DND-41 (cell line): ENCODE measurements around the gene POU6F2.

Experiments used
- ATAC-seq: fragments of 200-7000 bp; cut with Tn5 transposase; 3 replicates; pipeline ENCODE4 v1.9.1; 2021; ENCODE audit warnings: low read depth; ENCODE audit not compliant: insufficient read depth
- DNase-seq: peaks from one replicate; pipeline ENCODE4 v3.0.0-alpha.2; 2020
- H2AFZ ChIP-seq: 2 replicates; pipeline ENCODE4 v1.6.0; 2012; ENCODE audit warnings: low read depth, low read length
- H3K27ac ChIP-seq: 2 replicates; pipeline ENCODE4 v1.5.1; 2012; ENCODE audit warnings: low read length, inconsistent platforms
- H3K27me3 ChIP-seq: fragments of 200-600 bp; sonication (generic); 2 replicates; pipeline ENCODE4 v1.6.0; 2012; ENCODE audit warnings: low read length, mild to moderate bottlenecking, inconsistent platforms; ENCODE audit not compliant: insufficient read depth, poor library complexity
- H3K36me3 ChIP-seq: 2 replicates; pipeline ENCODE4 v1.5.1; 2012; ENCODE audit warnings: low read length, inconsistent platforms; ENCODE audit not compliant: insufficient read depth
- H3K4me1 ChIP-seq: 2 replicates; pipeline ENCODE4 v1.5.1; 2012; ENCODE audit warnings: mild to moderate bottlenecking, low read length; ENCODE audit not compliant: insufficient read depth
- H3K4me2 ChIP-seq: 2 replicates; pipeline ENCODE4 v1.6.0; 2012; ENCODE audit warnings: mild to moderate bottlenecking, moderate library complexity, low read length, inconsistent platforms; ENCODE audit not compliant: insufficient read depth
- H3K4me3 ChIP-seq, 2 experiments: fragments of 200-600 bp in 1 of 2; shearing (Covaris generic) in 1 of 2; 2 replicates each; pipeline ENCODE4 v1.5.1; 2012 to 2016; ENCODE audit warnings: inconsistent platforms in 2 of 2, low read length in 2 of 2, mild to moderate bottlenecking in 2 of 2, low read depth in 1 of 2, moderate library complexity in 1 of 2
- H3K79me2 ChIP-seq: 2 replicates; pipeline ENCODE4 v1.6.0; 2012; ENCODE audit warnings: low read length, inconsistent platforms; ENCODE audit not compliant: insufficient read depth
- H3K9ac ChIP-seq: 2 replicates; pipeline ENCODE4 v1.6.0; 2012; ENCODE audit warnings: low read depth, mild to moderate bottlenecking, inconsistent platforms, low read length, moderate library complexity
- H3K9me3 ChIP-seq: 2 replicates; pipeline ENCODE4 v1.5.1; 2012; ENCODE audit warnings: low read length, moderate library complexity, mild to moderate bottlenecking, inconsistent platforms; ENCODE audit not compliant: insufficient read depth, severe bottlenecking
- H4K20me1 ChIP-seq: 2 replicates; pipeline ENCODE4 v1.6.0; 2012; ENCODE audit warnings: low read length; ENCODE audit not compliant: insufficient read depth
- EZH2 ChIP-seq: IDR thresholded peaks from 3 replicates; pipeline ENCODE4 v1.6.1; 2012; ENCODE audit warnings: borderline replicate concordance, low read depth, mild to moderate bottlenecking, moderate library complexity, low read length, inconsistent platforms; ENCODE audit not compliant: severe bottlenecking
- TF ChIP-seq, protein P1 (sequence below): IDR thresholded peaks from 2 replicates; pipeline ENCODE4 v1.5.1; 2012; ENCODE audit warnings: borderline replicate concordance, low read length, moderate library complexity, mild to moderate bottlenecking; ENCODE audit not compliant: poor library complexity, severe bottlenecking; ENCODE audit errors: extremely low read depth

The POU6F2 gene

GRCh38 chr7:39480901-39481300, 503.2 kb downstream of the POU6F2 start:
- no peak for ATAC-seq
- no peak overlapping the region for H2AFZ ChIP-seq
- DNase-seq, result no peak
- no peak overlapping the region for H3K4me2 ChIP-seq
- TF ChIP-seq, protein P1, sequence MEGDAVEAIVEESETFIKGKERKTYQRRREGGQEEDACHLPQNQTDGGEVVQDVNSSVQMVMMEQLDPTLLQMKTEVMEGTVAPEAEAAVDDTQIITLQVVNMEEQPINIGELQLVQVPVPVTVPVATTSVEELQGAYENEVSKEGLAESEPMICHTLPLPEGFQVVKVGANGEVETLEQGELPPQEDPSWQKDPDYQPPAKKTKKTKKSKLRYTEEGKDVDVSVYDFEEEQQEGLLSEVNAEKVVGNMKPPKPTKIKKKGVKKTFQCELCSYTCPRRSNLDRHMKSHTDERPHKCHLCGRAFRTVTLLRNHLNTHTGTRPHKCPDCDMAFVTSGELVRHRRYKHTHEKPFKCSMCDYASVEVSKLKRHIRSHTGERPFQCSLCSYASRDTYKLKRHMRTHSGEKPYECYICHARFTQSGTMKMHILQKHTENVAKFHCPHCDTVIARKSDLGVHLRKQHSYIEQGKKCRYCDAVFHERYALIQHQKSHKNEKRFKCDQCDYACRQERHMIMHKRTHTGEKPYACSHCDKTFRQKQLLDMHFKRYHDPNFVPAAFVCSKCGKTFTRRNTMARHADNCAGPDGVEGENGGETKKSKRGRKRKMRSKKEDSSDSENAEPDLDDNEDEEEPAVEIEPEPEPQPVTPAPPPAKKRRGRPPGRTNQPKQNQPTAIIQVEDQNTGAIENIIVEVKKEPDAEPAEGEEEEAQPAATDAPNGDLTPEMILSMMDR, result no peak
- no peak for TF ChIP-seq EZH2
- H3K4me1 ChIP-seq, result no peaks in the 10 kb centered on the region
- H3K9me3 ChIP-seq, result no peaks in the 10 kb centered on the region
- H3K9ac ChIP-seq, result no peak overlapping the region
- no peaks in the 10 kb centered on the region for H4K20me1 ChIP-seq
- H3K79me2 ChIP-seq, result no peaks in the 10 kb centered on the region
- no peak overlapping the region for H3K27ac ChIP-seq
- no peaks in the 10 kb centered on the region for H3K36me3 ChIP-seq
- H3K4me3 ChIP-seq, result no peak overlapping the region
- no peaks in the 10 kb centered on the region for H3K27me3 ChIP-seq

DNA sequence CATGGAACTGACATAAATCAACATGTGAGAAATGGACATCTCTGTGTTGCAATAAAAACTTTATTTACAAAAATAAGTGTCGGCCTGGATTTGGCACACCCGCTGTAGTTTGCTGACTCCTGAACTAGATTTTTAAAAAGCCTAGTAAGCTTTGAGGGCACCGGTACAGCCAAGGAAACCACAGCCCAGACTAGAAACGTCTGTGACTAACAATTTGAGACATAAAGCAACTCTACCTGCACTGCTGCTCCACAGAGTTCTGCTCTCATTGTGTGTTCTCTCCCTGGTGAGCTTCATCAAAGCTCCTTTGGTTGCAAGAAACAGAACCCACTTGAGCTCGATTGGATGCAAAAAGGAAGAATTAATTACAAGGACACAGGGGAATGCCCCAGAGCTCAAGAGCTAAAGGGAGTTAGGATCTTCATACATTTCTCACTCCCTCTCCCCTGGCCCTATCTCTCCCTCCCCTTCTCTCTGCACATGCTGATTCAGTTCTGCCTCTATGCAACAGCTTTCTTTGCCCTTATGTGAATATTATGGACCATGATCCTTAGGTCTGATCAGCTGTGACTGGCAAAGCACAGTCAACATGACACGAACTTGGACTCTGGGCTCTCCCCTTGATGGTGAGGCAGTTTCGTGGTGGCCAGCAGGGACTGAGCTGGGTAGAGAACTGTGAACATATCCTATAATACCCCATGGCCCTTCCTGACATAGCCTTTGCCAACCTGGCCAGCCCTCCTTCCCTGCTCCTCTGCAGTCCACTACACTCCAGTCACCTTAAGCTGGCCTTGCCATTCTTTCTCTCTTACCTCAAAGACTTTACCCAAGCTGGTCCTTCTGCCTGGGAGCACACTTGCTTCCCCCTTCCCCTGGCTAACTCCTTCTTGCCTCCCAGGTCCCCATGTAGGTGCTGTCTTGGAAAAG, 511.0 kb downstream of the POU6F2 start:
- H3K79me2 ChIP-seq, result no peaks in the 10 kb centered on the region
- no peaks in the 10 kb centered on the region for H3K27me3 ChIP-seq
- no peak for TF ChIP-seq EZH2
- TF ChIP-seq, protein P1, result no peak
- H3K4me2 ChIP-seq, result peak overlapping the region; percentile 36
- no peaks in the 10 kb centered on the region for H3K36me3 ChIP-seq
- H4K20me1 ChIP-seq, result no peaks in the 10 kb centered on the region
- H3K4me1 ChIP-seq, result peaks cover 17% of the 10 kb centered on the region
- H3K27ac ChIP-seq, result peak overlapping the region; percentile 64
- no peak overlapping the region for H3K4me3 ChIP-seq
- ATAC-seq, result peak; percentile 68
- no peaks in the 10 kb centered on the region for H3K9me3 ChIP-seq
- H3K9ac ChIP-seq, result no peak overlapping the region
- DNase-seq, result no peak
- peak overlapping the region; percentile 38 for H2AFZ ChIP-seq

DNA sequence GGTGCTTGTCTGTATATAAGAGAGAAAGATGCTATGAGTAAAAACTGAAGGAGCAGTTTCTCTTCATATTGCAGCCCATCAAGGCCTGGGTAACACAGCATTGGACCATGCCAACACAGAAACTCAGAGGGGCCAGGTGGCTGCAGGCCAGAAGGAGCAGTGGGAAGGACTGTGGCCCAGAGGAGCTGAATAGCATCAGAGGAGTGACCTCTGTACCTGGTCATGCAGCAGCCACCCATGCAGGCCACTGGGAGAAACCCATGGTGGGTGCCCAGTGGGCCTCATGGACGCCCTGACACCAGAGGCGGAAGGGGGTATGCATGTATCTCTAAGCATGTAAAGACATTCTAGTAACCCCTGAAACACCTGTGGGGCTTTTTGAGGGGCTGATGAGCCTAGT, 512.6 kb downstream of the POU6F2 start:
- ATAC-seq (no peak), DNase-seq (no peak)
- TF ChIP-seq, protein P1, result no peak
- TF ChIP-seq EZH2, result no peak
- H3K9ac ChIP-seq, result no peak overlapping the region
- H3K79me2 ChIP-seq, result no peaks in the 10 kb centered on the region
- H3K4me3 ChIP-seq, result no peak overlapping the region
- no peaks in the 10 kb centered on the region for H3K9me3 ChIP-seq
- H3K27ac ChIP-seq, result no peak overlapping the region
- no peaks in the 10 kb centered on the region for H3K27me3 ChIP-seq
- no peak overlapping the region for H2AFZ ChIP-seq
- no peak overlapping the region for H3K4me2 ChIP-seq
- H4K20me1 ChIP-seq, result no peaks in the 10 kb centered on the region
- peaks cover 17% of the 10 kb centered on the region for H3K4me1 ChIP-seq
- H3K36me3 ChIP-seq, result no peaks in the 10 kb centered on the region
